Measurements from ENCODE around the gene CCNA1.

The CCNA1 gene

DNA sequence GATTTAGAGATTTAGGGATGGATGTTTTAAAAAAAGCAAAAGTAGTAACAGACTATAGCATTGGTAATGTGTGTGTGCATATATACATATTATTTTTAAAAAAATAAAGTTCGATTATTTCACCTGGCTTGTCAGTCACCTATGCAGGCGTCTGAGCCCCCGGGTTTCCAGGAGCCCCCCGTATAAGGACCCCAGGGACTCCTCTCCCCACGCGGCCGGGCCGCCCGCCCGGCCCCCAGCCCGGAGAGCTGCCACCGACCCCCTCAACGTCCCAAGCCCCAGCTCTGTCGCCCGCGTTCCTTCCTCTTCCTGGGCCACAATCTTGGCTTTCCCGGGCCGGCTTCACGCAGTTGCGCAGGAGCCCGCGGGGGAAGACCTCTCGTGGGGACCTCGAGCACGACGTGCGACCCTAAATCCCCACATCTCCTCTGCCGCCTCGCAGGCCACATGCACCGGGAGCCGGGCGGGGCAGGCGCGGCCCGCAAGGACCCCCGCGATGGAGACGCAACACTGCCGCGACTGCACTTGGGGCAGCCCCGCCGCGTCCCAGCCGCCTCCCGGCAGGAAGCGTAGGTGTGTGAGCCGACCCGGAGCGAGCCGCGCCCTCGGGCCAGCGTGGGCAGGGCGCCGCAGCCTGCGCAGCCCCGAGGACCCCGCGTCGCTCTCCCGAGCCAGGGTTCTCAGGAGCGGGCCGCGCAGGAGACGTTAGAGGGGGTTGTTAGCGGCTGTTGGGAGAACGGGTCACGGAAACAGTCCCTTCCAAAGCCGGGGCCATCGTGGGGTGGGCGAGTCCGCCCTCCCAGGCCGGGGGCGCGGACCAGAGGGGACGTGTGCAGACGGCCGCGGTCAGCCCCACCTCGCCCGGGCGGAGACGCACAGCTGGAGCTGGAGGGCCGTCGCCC lies 840 bp upstream of the CCNA1 start:
- DNase-seq (ENCODE audit: low spot score): peak; percentile 42
- TF ChIP-seq, protein P1, sequence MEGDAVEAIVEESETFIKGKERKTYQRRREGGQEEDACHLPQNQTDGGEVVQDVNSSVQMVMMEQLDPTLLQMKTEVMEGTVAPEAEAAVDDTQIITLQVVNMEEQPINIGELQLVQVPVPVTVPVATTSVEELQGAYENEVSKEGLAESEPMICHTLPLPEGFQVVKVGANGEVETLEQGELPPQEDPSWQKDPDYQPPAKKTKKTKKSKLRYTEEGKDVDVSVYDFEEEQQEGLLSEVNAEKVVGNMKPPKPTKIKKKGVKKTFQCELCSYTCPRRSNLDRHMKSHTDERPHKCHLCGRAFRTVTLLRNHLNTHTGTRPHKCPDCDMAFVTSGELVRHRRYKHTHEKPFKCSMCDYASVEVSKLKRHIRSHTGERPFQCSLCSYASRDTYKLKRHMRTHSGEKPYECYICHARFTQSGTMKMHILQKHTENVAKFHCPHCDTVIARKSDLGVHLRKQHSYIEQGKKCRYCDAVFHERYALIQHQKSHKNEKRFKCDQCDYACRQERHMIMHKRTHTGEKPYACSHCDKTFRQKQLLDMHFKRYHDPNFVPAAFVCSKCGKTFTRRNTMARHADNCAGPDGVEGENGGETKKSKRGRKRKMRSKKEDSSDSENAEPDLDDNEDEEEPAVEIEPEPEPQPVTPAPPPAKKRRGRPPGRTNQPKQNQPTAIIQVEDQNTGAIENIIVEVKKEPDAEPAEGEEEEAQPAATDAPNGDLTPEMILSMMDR (IDR thresholded peaks at IDR 0.05; ENCODE audit: extremely low read depth, missing control alignments): no peak

DNA sequence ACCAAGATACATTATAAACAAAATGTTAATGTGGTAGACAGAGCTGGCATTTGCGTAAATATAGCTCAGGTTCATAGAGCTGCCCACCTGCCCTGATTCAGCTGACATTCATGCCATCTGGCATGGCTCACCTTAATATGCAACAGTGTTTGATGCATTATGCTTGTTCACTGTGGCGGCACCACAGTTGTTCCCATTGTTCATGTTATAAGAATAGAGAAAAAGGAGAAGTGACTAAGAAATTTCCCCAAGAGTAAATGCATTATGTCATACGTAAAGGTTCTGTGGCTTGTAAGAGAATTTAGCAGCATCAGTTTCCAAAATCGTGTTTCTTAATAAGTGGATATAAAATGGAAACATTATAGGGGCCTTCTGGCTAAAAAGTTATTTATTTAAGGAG lies 4.5 kb downstream of the CCNA1 start:
- TF ChIP-seq, protein P1 (IDR thresholded peaks at IDR 0.05; ENCODE audit: extremely low read depth, missing control alignments): no peak

DNA sequence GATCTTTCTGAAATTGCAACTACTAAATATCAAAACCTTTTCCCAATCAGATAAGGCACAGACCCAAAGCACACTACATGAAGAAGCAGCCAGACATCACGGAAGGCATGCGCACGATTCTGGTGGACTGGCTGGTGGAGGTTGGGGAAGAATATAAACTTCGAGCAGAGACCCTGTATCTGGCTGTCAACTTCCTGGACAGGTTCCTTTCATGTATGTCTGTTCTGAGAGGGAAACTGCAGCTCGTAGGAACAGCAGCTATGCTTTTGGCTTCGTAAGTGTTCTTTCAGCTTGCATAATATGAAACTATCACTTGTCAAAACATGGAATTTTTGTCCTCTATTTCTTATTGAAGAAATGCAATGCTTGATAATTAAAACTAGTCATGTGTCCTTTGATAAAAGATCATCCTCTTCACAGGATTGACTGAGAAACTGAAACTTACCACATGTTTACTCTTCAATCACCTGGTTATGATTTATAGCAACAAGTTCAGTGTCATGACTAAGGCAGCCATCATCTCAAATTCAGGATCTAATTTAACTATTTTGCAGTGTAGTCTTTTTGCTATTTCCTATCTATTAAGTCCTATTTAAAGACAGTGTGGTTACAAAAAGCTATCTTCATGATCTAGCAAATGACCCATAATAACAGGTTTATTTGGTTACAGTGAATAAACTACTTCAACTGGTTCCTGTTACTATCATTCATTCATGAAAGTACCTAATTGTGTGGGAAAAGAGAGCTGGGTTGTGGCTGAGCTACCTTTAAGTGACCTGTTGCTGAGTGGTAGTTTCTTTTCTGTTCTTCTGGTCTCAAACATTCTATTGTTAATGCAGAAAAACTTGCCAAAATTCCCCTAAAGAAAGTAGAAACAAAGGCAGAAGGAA lies 6.5 kb downstream of the CCNA1 start:
- TF ChIP-seq, protein P1 (IDR thresholded peaks at IDR 0.05; ENCODE audit: extremely low read depth, missing control alignments): no peak
- no peak for DNase-seq (ENCODE audit: low spot score)

More for the DNA sequence above, 4.5 kb downstream of the CCNA1 start:
- no peak for DNase-seq (ENCODE audit: low spot score)

DNA sequence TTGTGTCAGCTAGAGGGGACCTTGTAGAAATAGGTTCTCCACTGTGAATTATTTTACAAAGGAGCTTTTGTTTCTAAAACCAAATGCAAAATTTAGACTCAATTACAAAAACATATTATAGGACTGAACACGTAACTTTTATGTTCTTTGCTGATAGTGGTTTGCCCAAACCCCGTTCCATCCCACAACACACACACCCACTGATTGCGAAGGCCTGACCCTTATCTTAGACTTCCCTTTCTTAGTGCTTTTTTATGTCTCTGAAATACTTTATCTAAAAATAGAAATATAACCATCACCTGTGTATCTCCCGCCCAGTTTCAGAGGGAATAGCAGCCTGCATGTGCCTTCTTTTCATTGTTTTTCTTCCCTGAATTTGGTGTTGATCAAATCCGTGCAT lies 13.0 kb downstream of the CCNA1 start:
- DNase-seq (ENCODE audit: low spot score): no peak
- TF ChIP-seq, protein P1 (IDR thresholded peaks at IDR 0.05; ENCODE audit: extremely low read depth, missing control alignments): no peak

DNA sequence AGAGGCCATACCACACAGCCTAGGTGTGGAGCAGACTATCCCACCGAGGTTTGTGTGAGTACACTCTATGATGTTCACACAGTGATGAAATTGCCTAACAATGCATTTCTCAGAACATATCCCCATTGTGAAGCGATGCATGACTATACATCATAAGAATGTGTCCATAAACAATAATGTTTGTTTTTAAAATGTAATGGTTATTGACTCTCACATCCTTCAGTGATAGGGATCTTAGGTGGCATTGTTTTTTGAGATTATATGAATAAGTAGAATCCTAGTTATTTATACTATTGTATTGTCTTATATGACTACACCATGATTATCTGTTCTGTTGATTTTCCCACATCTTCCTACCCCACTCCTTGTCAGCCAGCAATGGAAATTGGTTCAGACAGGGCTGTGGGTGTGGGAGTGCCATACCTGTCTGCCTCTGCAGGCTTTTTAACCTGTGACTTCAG lies 13.6 kb downstream of the CCNA1 start:
- no peak for DNase-seq (ENCODE audit: low spot score)
- TF ChIP-seq, protein P1 (IDR thresholded peaks at IDR 0.05; ENCODE audit: extremely low read depth, missing control alignments): no peak

DNA sequence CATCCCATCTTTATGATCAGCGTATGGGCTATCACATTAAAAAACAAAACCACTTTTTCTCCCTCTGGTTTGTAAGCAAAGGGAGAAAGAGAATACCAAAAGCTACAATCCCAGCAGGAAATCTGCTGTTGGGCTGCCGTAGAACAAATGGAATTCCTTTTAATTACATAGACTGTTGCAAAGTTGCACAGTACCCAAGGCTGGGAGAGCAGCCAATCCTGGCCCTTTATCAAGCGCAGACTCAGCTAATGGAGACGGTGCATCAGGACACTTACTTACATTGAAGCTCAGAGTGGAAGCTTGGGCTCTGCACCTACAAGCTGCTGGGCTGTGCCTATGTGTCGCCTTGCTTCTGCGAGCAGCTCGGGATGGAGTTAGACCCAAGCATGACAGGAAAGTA lies 15.2 kb downstream of the CCNA1 start:
- TF ChIP-seq, protein P1 (IDR thresholded peaks at IDR 0.05; ENCODE audit: extremely low read depth, missing control alignments): no peak
- DNase-seq (ENCODE audit: low spot score): no peak

DNA sequence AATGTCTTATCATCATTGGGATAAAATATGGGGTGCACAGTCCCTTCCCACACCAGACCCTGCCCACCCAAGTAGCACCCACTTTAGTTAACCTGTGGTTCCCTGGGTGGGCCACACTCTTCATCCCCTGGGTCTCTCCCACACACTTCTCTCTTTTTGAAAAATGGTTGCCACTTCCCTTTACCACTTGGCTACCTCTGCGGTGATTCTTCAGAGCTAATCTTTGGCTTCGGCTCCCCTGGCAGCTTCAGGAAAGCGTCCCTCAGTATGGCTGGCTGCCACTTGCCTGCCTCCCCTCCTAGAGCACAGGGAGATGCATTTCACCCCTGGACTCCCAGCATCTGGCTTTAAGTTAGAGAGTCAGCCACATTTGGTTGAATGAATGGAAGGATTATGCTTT lies 18.2 kb downstream of the CCNA1 start:
- TF ChIP-seq, protein P1 (IDR thresholded peaks at IDR 0.05; ENCODE audit: extremely low read depth, missing control alignments): no peak
- DNase-seq (ENCODE audit: low spot score): no peak
